Kidney epithelial cell (primary cell): ENCODE results near the gene LYZL4. TPM values are rescaled to one million over a fixed set of nuclear protein-coding genes. Genes with fewer than 3 reads are reported as not detected.

Source experiments
- DNase-seq: peaks from one replicate; pipeline ENCODE4 v3.0.0-alpha.2; 2010; ENCODE audit warnings: low read depth
- H3K27me3 ChIP-seq: 2 replicates; pipeline ENCODE4 v1.6.0; 2011; ENCODE audit warnings: low read length; ENCODE audit not compliant: control insufficient read depth, insufficient read depth
- H3K36me3 ChIP-seq: 2 replicates; pipeline ENCODE4 v1.5.1; 2011; ENCODE audit warnings: low read length; ENCODE audit not compliant: control insufficient read depth, insufficient read depth
- H3K4me3 ChIP-seq: 2 replicates; pipeline ENCODE4 v1.5.1; 2011; ENCODE audit warnings: low read depth, mild to moderate bottlenecking, control low read depth, low read length
- total RNA-seq: library from RNA; depleted of rRNA; stranded (reverse); fragments of >200 nt; gene quantifications from 2 replicates; pipeline ENCODE4 v1.2.3, GENCODE V29; 2015
- TF ChIP-seq, protein P1 (sequence below): IDR thresholded peaks from 2 replicates; pipeline ENCODE4 v1.5.1; 2011; ENCODE audit warnings: mild to moderate bottlenecking, moderate library complexity, low read length, control low read depth, inconsistent platforms; ENCODE audit not compliant: insufficient read depth, poor library complexity, severe bottlenecking

The LYZL4 gene
- total RNA-seq, 1 donor from 2014 or later = not detected

- no peaks in the 10 kb centered on the region for H3K27me3 ChIP-seq
- TF ChIP-seq, protein P1, sequence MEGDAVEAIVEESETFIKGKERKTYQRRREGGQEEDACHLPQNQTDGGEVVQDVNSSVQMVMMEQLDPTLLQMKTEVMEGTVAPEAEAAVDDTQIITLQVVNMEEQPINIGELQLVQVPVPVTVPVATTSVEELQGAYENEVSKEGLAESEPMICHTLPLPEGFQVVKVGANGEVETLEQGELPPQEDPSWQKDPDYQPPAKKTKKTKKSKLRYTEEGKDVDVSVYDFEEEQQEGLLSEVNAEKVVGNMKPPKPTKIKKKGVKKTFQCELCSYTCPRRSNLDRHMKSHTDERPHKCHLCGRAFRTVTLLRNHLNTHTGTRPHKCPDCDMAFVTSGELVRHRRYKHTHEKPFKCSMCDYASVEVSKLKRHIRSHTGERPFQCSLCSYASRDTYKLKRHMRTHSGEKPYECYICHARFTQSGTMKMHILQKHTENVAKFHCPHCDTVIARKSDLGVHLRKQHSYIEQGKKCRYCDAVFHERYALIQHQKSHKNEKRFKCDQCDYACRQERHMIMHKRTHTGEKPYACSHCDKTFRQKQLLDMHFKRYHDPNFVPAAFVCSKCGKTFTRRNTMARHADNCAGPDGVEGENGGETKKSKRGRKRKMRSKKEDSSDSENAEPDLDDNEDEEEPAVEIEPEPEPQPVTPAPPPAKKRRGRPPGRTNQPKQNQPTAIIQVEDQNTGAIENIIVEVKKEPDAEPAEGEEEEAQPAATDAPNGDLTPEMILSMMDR = no peak
- H3K36me3 ChIP-seq = no peaks in the 10 kb centered on the region
- DNase-seq = no peak
- no peak overlapping the region for H3K4me3 ChIP-seq
Measured at GRCh38 chr3:42434777-42435380, 24.5 kb upstream of the LYZL4 start.

GRCh38 chr3:42432485-42432884 lies 22.1 kb upstream of the LYZL4 start:
- TF ChIP-seq, protein P1 = no peak
- no peak overlapping the region for H3K4me3 ChIP-seq
- H3K36me3 ChIP-seq = no peaks in the 10 kb centered on the region
- DNase-seq = no peak
- no peaks in the 10 kb centered on the region for H3K27me3 ChIP-seq

DNA sequence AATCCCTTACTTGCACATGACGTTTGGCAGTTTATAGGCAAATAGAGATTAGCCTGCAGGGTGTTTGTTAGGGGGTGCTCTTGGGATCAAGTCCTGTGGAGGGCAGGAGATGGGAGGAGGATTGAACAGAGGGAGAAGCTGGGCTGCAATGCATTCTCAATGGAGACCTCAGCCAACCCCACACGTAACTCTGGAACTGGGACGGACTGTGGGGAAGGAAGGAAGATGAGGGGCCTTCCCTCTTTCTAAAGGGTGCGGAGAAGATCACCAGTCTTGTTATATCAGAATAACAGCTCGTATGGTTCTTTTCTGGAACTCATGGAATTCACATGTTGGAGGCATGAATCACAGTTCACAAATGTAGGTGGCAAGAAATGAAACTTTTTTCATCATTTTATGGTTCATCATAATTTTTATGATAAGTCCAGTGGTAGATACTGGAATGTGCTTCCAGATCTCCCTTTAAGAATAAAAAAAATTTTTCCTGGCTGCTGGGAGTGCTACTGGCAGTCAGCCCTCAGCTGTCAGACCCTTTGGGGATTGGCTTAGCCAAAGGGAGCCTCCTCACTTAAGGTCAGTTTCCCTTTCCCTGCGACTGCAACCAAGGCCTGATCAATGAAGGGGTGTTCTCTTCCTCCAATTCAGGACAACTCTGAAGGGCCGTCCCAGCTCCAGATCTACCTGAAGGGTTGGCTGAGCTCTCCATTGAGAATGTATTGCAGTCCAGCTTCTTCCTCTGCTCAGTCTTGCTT lies 20.5 kb upstream of the LYZL4 start:
- H3K36me3 ChIP-seq = no peaks in the 10 kb centered on the region

GRCh38 chr3:42428830-42429229 lies 18.4 kb upstream of the LYZL4 start:
- TF ChIP-seq, protein P1 = no peak
- no peaks in the 10 kb centered on the region for H3K36me3 ChIP-seq
- no peaks in the 10 kb centered on the region for H3K27me3 ChIP-seq
- no peak overlapping the region for H3K4me3 ChIP-seq
- DNase-seq = no peak

More for the DNA sequence above, 20.5 kb upstream of the LYZL4 start:
- DNase-seq = no peak
- H3K27me3 ChIP-seq = no peaks in the 10 kb centered on the region
- H3K4me3 ChIP-seq = no peak overlapping the region
- TF ChIP-seq, protein P1 = no peak

- H3K27me3 ChIP-seq = no peaks in the 10 kb centered on the region
- H3K4me3 ChIP-seq = no peak overlapping the region
- H3K36me3 ChIP-seq = no peaks in the 10 kb centered on the region
- TF ChIP-seq, protein P1 = no peak
- no peak for DNase-seq
Measured at GRCh38 chr3:42425736-42426407, 15.5 kb upstream of the LYZL4 start.
